HEK293T (cell line): ENCODE data around the gene MED16.
"Not testable (repeated sequence)": the region's sequence is repeated elsewhere in the genome, so short reads cannot be mapped to it uniquely, and the experiment has no call there.

ENCODE experiments used
- CTCF ChIA-PET: fragments of 350-600 bp; formaldehyde crosslinking; extraction: SDS; loops from one replicate; lab custom pipeline; 2021; ENCODE audit warnings: antibody characterized with exemption, inconsistent platforms; lab: Yijun Ruan, JAX
- POLR2A ChIA-PET: fragments of 350-600 bp; formaldehyde crosslinking; extraction: SDS; loops from one replicate; lab custom pipeline; 2020; ENCODE audit warnings: antibody characterized with exemption, inconsistent platforms; lab: Yijun Ruan, JAX
- DNase-seq: peaks from one replicate; pipeline ENCODE4 v3.0.0; 2012; ENCODE audit warnings: mixed read lengths; ENCODE audit errors: extremely low spot score
- ARNT ChIP-seq: fragments of 450-650 bp; IDR thresholded peaks from 2 replicates; pipeline ENCODE4 v1.6.1; 2017; ENCODE audit warnings: mild to moderate bottlenecking
- BHLHE40 ChIP-seq: fragments of 450-650 bp; IDR thresholded peaks from 2 replicates; pipeline ENCODE4 v1.6.1; 2016; ENCODE audit warnings: mild to moderate bottlenecking, moderate library complexity, borderline replicate concordance
- CTBP1 ChIP-seq: fragments of 450-650 bp; IDR thresholded peaks from 2 replicates; pipeline ENCODE4 v1.6.1; 2016; ENCODE audit warnings: borderline replicate concordance
- ELF4 ChIP-seq: fragments of 450-650 bp; IDR thresholded peaks from 2 replicates; pipeline ENCODE4 v1.6.1; 2017; ENCODE audit warnings: antibody characterized with exemption
- FOXA1 ChIP-seq: fragments of 450-650 bp; IDR thresholded peaks from 2 replicates; pipeline ENCODE4 v1.6.1; 2016; ENCODE audit warnings: mild to moderate bottlenecking
- FOXK2 ChIP-seq: fragments of 450-650 bp; IDR thresholded peaks from 2 replicates; pipeline ENCODE4 v1.6.1; 2016; ENCODE audit warnings: mild to moderate bottlenecking
- FOXM1 ChIP-seq: fragments of 450-650 bp; IDR thresholded peaks from 2 replicates; pipeline ENCODE4 v1.6.1; 2017; ENCODE audit warnings: mild to moderate bottlenecking, borderline replicate concordance
- HDGF ChIP-seq: fragments of 450-650 bp; IDR thresholded peaks from 2 replicates; pipeline ENCODE4 v1.6.1; 2017; ENCODE audit warnings: antibody characterized with exemption, borderline replicate concordance
- L3MBTL2 ChIP-seq: fragments of 450-650 bp; conservative IDR thresholded peaks from 2 replicates; pipeline ENCODE4 v1.6.1; 2016; ENCODE audit warnings: mild to moderate bottlenecking
- LEF1 ChIP-seq: fragments of 450-650 bp; IDR thresholded peaks from 2 replicates; pipeline ENCODE4 v1.6.1; 2017; ENCODE audit warnings: mild to moderate bottlenecking, borderline replicate concordance
- NFRKB ChIP-seq: fragments of 450-650 bp; IDR thresholded peaks from 2 replicates; pipeline ENCODE4 v1.6.1; 2016; ENCODE audit warnings: mild to moderate bottlenecking, moderate library complexity
- SP1 ChIP-seq: fragments of 450-650 bp; IDR thresholded peaks from 2 replicates; pipeline ENCODE4 v1.6.1; 2017
- SUZ12 ChIP-seq: fragments of 450-650 bp; IDR thresholded peaks from 2 replicates; pipeline ENCODE4 v1.6.1; 2016; ENCODE audit warnings: mild to moderate bottlenecking
- TARDBP ChIP-seq: fragments of 450-650 bp; IDR thresholded peaks from 2 replicates; pipeline ENCODE4 v1.6.1; 2016
- ZNF384 ChIP-seq: fragments of 450-650 bp; IDR thresholded peaks from 2 replicates; pipeline ENCODE4 v1.6.1; 2016
- TF ChIP-seq, protein P1 (sequence below): fragments of 450-650 bp; IDR thresholded peaks from 2 replicates; pipeline ENCODE4 v1.6.1; 2016

MED16 gene

DNA sequence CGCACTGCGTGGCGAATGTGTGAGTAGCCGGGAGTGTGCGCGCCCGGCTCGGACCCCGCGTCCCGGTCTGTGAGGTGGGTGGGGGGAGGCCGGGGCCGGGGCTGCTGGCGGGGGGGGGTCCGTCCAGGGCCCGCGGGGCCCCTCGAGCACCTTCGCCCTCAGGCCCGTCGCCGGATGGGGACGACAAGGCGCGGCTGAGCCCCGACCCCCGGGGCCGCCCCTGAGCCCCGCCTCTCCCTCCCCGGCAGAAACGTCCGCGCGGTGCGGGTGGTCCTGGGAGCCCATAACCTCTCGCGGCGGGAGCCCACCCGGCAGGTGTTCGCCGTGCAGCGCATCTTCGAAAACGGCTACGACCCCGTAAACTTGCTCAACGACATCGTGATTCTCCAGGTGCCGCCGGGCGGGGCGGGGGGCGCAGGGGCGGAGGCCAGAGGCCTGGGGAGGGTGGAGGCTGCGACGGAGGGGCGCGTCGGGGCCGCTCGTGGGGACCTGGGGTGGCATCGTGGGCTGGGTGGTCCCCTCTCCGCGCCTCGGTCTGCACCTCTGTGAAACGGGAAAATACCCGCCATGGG, 39.9 kb downstream of the MED16 start:
- no peak for DNase-seq
- ChIA-PET CTCF (no interaction called here), POLR2A (no interaction called here)
- no peak for TF ChIP-seq FOXM1
- TF ChIP-seq LEF1, result no peak
- no peak for TF ChIP-seq CTBP1
- no peak for TF ChIP-seq SUZ12
- TF ChIP-seq NFRKB, result no peak
- TF ChIP-seq ARNT, result no peak
- TF ChIP-seq BHLHE40, result no peak
- TF ChIP-seq SP1, result no peak
- TF ChIP-seq TARDBP, result no peak
- TF ChIP-seq ELF4, result no peak
- TF ChIP-seq HDGF, result no peak
- TF ChIP-seq, protein P1, sequence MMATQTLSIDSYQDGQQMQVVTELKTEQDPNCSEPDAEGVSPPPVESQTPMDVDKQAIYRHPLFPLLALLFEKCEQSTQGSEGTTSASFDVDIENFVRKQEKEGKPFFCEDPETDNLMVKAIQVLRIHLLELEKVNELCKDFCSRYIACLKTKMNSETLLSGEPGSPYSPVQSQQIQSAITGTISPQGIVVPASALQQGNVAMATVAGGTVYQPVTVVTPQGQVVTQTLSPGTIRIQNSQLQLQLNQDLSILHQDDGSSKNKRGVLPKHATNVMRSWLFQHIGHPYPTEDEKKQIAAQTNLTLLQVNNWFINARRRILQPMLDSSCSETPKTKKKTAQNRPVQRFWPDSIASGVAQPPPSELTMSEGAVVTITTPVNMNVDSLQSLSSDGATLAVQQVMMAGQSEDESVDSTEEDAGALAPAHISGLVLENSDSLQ, result no peak
- TF ChIP-seq L3MBTL2, result no peak
- TF ChIP-seq ZNF384, result no peak
- TF ChIP-seq FOXA1, result no peak
- no peak for TF ChIP-seq FOXK2

DNA sequence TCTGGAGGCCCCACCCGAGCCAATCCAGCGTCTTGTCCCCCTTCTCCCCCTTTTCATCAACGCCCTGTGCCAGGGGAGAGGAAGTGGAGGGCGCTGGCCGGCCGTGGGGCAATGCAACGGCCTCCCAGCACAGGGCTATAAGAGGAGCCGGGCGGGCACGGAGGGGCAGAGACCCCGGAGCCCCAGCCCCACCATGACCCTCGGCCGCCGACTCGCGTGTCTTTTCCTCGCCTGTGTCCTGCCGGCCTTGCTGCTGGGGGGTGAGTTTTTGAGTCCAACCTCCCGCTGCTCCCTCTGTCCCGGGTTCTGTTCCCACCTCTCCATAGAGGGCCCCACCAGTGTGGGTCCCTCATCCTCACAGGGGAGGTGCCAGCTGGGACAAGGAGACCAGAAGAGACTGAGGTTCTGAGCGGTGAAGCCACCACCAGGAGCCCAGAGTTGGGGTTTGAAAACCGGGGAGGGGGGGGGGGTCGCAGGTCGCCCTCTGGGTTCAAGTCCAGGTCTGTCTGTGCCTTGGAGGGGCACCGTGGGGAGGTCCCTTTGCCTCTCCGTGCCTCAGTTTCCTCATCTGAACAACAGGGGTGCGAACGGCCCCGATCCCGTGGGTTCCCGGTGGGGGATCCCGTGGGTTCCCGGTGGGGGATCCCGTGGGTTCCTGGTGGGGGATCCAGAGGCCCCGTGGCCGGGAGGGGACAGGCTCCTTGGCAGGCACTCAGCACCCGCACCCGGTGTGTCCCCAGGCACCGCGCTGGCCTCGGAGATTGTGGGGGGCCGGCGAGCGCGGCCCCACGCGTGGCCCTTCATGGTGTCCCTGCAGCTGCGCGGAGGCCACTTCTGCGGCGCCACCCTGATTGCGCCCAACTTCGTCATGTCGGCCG, 40.6 kb downstream of the MED16 start, which contains the start of gene ELANE:
Gene ELANE, plus strand, starts transcription at position 168 of the 878 bp plus-strand sequence. Its CDS starts 26 bp downstream, at position 194.
- DNase-seq, result no peak
- TF ChIP-seq FOXK2, result no peak
- no peak for TF ChIP-seq FOXA1
- TF ChIP-seq ELF4, result no peak
- TF ChIP-seq SUZ12, result no peak
- TF ChIP-seq SP1, result no peak
- TF ChIP-seq LEF1, result no peak
- no peak for TF ChIP-seq BHLHE40
- no peak for TF ChIP-seq TARDBP
- TF ChIP-seq FOXM1, result no peak
- ChIA-PET POLR2A (no interaction called here), CTCF (no interaction called here)

DNA sequence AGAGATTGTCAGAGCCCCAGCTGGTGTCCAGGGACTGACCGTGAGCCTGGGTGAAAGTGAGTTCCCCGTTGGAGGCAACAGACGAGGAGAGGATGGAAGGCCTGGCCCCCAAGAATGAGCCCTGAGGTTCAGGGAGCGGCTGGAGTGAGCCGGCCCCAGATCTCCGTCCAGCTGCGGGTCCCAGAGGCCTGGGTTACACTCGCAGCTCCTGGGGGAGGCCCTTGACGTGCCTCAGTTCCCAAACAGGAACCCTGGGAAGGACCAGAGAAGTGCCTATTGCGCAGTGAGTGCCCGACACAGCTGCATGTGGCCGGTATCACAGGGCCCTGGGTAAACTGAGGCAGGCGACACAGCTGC, 42.0 kb downstream of the MED16 start:
- no peak for DNase-seq
- TF ChIP-seq CTBP1 (no peak), TARDBP (no peak), ELF4 (no peak), NFRKB (no peak), ZNF384 (no peak), FOXM1 (no peak)
- ChIA-PET POLR2A (no interaction called here), CTCF (no interaction called here)

DNA sequence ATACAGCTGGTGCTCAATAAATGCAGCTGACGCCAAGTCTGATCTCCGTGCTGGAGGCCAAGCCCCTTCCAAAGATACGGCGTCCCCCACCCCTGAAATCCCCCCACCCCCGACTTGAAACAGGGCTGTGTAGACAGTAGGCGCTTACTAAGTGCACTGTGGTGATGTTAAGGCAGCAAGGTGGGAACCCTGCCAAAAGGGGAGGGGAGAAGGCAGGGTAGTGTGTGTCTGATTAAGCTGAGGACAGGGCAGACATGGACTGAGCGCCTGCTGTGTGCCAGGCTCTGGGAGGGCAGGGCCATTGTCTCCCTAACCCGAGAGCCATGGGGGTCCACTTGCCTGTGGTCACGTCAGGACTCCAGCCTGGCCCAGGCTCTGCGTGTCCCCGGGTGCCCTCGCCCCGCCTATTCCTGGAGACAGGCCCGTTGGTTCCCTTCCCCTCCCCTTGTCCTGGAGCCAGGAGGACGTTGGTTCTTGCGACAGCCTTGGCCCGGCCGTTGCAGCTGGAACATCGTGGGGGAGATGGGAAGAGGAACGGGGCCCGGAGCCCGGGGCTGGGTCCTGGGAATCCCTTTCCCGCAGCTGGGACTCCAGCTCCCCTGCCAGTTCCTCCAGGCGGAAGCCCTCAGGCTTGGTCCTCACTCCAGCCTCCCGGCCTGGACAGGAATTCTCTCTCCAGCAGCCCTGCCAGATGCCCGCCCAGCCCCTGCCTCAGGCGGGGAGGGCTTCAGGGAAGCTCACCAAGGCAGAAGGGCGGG, 42.6 kb downstream of the MED16 start:
- no peak for TF ChIP-seq HDGF
- TF ChIP-seq ELF4, result no peak
- TF ChIP-seq ZNF384, result no peak
- TF ChIP-seq SP1, result no peak
- TF ChIP-seq SUZ12, result no peak
- no peak for TF ChIP-seq FOXK2
- no peak for TF ChIP-seq LEF1
- TF ChIP-seq NFRKB, result no peak
- TF ChIP-seq BHLHE40, result no peak
- TF ChIP-seq L3MBTL2, result no peak
- POLR2A ChIA-PET, result no interaction called here
- CTCF ChIA-PET, result no interaction called here
- DNase-seq, result no peak

DNA sequence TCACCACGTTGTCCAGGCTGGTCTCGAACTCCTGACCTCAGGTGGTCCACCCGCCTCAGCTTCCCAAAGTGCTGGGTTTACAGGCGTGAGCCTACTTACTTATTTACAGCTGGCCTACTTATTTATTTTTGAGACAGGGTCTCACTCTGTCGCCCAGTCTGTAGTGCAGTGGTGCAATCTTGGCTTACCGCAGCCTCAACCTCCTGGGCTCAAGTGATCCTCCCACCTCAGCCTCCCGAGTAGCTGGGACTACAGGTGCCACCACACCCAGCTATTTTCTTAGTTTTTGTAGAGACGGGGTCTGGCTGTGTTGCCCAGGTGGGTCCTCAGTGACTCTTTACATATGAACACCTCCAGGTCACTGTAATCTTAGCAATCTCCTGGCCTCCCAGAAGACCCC, 43.8 kb downstream of the MED16 start:
- CTCF ChIA-PET, result interaction anchor here (1.2 kb wide), 1 partner anchor 9 kb away, joined by 5 read pairs; no protein-coding TSS in a partner anchor
- POLR2A ChIA-PET, result interaction anchor here (0.9 kb wide), 1 partner anchor 52 kb away, joined by 3 read pairs; the partner anchor contains the start of gene PTBP1
- DNase-seq, result not testable (repeated sequence)

DNA sequence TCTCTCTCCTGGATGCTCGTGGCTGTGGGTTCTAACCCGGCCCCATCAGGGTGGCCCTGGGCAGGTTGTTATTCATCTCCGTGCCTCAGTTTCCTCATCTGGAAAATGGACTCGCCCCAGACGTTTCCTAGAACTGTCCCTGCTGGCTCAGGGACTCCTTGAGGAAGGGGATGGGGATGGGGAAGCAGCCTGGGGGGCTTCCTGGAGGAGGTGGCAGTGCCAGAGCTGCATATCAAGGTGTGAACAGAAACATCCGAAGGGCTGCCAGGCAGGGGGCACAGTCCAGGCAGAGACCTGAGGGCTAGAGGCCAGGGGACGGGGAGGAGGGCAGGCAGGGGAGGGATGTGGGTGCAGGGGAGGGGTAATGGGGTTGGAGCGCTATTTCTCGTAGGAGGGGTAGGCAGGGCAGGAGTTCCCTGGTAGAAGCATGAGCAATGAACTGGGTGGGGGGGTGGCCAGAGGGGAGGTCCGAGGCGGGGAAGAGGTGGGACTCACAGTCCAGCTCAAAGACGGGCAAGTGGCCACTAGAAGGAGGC, 44.5 kb downstream of the MED16 start:
- ChIA-PET CTCF (interaction anchor here (0.6 to 1.2 kb wide), 2 partner anchors 9 to 79 kb away, joined by 4 to 5 read pairs; no protein-coding TSS in a partner anchor), POLR2A (no interaction called here)
- DNase-seq, result no peak
- no peak for TF ChIP-seq FOXA1
- TF ChIP-seq ELF4, result no peak
- no peak for TF ChIP-seq LEF1
- no peak for TF ChIP-seq ZNF384
- no peak for TF ChIP-seq SP1
- TF ChIP-seq FOXM1, result no peak
- TF ChIP-seq ARNT, result no peak
- TF ChIP-seq L3MBTL2, result no peak
- no peak for TF ChIP-seq CTBP1
- TF ChIP-seq TARDBP, result no peak
- TF ChIP-seq FOXK2, result no peak
- TF ChIP-seq BHLHE40, result no peak

DNA sequence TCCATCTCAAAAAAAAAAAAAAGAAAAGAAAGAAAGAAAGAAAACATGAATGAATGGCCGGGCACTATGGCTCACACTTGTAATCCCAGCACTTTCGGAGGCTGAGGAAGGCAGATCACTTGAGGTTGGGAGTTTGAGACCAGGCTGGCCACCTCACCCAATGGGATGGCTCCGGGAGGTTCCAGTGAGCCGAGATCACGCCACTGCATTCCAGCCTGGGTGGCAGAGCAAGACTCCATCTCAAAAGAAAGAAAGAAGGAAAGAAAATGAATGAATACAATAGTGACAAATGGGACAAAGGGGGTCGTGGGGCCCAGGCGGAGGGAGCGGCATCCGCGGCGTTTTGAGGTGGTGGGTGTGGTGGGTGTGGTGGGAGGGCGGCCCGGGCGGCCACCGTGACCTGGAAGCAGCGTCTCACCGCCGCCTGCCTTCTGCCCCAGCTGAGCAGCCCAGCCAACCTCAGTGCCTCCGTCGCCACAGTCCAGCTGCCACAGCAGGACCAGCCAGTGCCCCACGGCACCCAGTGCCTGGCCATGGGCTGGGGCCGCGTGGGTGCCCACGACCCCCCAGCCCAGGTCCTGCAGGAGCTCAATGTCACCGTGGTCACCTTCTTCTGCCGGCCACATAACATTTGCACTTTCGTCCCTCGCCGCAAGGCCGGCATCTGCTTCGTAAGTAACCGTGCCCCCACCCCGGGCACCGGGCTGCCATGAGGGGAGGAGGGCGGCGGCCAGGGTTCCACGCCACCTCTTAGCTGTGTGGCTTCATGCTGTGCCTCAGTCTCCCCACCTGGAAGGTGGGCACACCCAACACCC, 47.1 kb downstream of the MED16 start:
- CTCF ChIA-PET, result no interaction called here
- TF ChIP-seq ZNF384, result no peak
- TF ChIP-seq HDGF, result no peak
- TF ChIP-seq L3MBTL2, result no peak
- no peak for TF ChIP-seq SUZ12
- TF ChIP-seq, protein P1, result no peak
- no peak for TF ChIP-seq LEF1
- TF ChIP-seq SP1, result no peak
- no peak for TF ChIP-seq CTBP1
- TF ChIP-seq FOXA1, result no peak
- no peak for TF ChIP-seq TARDBP
- no peak for TF ChIP-seq BHLHE40
- TF ChIP-seq ARNT, result no peak
- TF ChIP-seq FOXK2, result no peak
- TF ChIP-seq ELF4, result no peak
- TF ChIP-seq FOXM1, result no peak
- TF ChIP-seq NFRKB, result no peak
- POLR2A ChIA-PET, result no interaction called here
- no peak for DNase-seq
